ENCODE data around the gene CNTNAP3. TPM values are rescaled to one million over a fixed set of nuclear protein-coding genes. Genes with fewer than 3 reads are reported as not detected.
"Not testable (repeated sequence)": the region's sequence is repeated elsewhere in the genome, so short reads cannot be mapped to it uniquely, and the experiment has no call there.

CNTNAP3 gene
- total and polyA plus RNA-seq, 2 of the 8 experiments (the other 6 are each of a cell fraction or from before 2014, with no cell fraction given), result 2.8 to 9.0 TPM

DNA sequence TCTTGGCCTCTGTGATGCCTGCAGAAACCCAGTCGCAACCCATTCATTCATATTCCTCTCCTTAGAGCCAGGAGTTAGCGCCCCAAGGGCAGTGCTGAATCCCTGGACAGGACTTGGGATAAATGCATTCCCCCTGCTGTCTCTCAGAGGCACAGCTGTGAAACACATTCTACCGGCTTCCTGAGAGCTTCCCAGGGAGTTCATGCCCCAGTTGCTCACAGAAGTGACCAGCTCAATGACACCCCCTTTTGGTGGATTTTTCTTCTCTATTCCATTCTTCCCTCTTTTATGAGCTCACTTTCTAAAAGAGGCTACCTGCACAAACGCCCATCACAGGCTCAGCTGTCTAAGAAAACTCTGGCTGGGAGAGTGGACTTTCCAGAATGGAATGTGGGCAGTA is 8.0 kb downstream of the CNTNAP3 start:
- H3K14ac ChIP-seq (ENCODE audit: insufficient read length); H3K27ac ChIP-seq (ENCODE audit: low read depth, low read length); H3K4me2 ChIP-seq (ENCODE audit: insufficient read depth in 1 of 2, low read depth in 2 of 2, low read length in 2 of 2); H3K9ac ChIP-seq (replicated peaks in 1 of 4; ENCODE audit: extremely low read depth in 1 of 4, low read depth in 3 of 4, low read length in 3 of 4); H3K9me3 ChIP-seq (ENCODE audit: insufficient read depth in 2 of 2, low read depth in 1 of 2, low read length in 1 of 2); H3K36me3 ChIP-seq (ENCODE audit: control insufficient read depth in 2 of 4, insufficient read depth in 4 of 4, low read length in 3 of 4); H3K18ac ChIP-seq (ENCODE audit: extremely low read depth, low read length); H3K4ac ChIP-seq (replicated peaks; ENCODE audit: insufficient read length, low read depth, low read length); H4K8ac ChIP-seq (ENCODE audit: extremely low read depth, insufficient read depth, low read length); H3K23me2 ChIP-seq (ENCODE audit: low read depth, low read length); H4K91ac ChIP-seq (replicated peaks; ENCODE audit: insufficient read length, low read length); H4K20me1 ChIP-seq (replicated peaks in 1 of 2; ENCODE audit: control insufficient read depth in 1 of 2, insufficient read depth in 2 of 2, low read length in 2 of 2); H2BK20ac ChIP-seq (ENCODE audit: low read length); H3K23ac ChIP-seq (ENCODE audit: insufficient read length); CTCF ChIA-PET (ENCODE audit: partially characterized antibody); H4K5ac ChIP-seq (ENCODE audit: insufficient read length, low read depth, low read length); FAIRE-seq; H3K27me3 ChIP-seq (replicated peaks in 1 of 4; ENCODE audit: control insufficient read depth in 3 of 4, extremely low read depth in 1 of 4, insufficient read depth in 3 of 4, low read length in 3 of 4); H2AFZ ChIP-seq (ENCODE audit: low read length); H3K79me1 ChIP-seq (ENCODE audit: low read depth, low read length); H3K4me3 ChIP-seq (ENCODE audit: extremely low read depth in 1 of 4, insufficient read depth in 2 of 4, low read depth in 3 of 4, low read length in 4 of 4); H2BK5ac ChIP-seq (ENCODE audit: low read depth, low read length); H3K56ac ChIP-seq (replicated peaks; ENCODE audit: insufficient read length, low read depth, low read length); H3K4me1 ChIP-seq (replicated peaks in 1 of 4; ENCODE audit: control insufficient read depth in 3 of 4, insufficient read depth in 4 of 4, low read length in 3 of 4); H2BK12ac ChIP-seq (ENCODE audit: low read depth, low read length); H2AK5ac ChIP-seq (ENCODE audit: low read depth, low read length); H2BK15ac ChIP-seq (ENCODE audit: low read length); POLR2A ChIA-PET (ENCODE audit: partially characterized antibody); H2BK120ac ChIP-seq (replicated peaks; ENCODE audit: low read depth, low read length); H3K79me2 ChIP-seq (ENCODE audit: control insufficient read depth in 1 of 2, insufficient read depth in 2 of 2, low read length in 2 of 2): not testable (repeated sequence)
- DNase-seq (ENCODE audit: low read depth in 1 of 2, low spot score in 2 of 2), result peak in 1 of 2 experiments; percentile 3
- WGBS, 2 experiments (ENCODE audit: extremely low coverage in 1 of 2, insufficient coverage in 1 of 2, insufficient read length in 1 of 2, insufficient replicate concordance in 2 of 2, low coverage in 1 of 2, low lambda C conversion rate in 2 of 2, missing lambda C conversion rate in 1 of 2), result no CpG with 5 or more reads among the region's 4 CpGs

DNA sequence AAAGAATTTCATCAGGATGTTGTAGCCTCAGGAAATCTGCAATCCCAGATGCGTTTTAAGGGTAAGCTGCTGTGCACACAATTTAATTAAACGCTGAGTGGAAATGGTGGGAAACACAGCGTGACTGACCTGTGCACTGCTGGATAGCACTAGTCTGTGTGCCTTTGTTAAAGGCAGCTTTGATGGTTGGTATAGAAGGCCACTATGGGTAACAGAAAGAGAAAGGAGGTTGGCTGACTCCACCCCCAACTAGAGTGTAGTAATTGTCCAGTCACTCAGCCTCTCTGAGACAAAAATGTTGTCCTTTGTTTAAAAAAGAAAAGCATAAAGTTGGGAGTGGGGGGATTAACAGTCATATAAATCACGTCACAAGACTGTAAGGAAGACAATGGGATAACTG is 45.5 kb downstream of the CNTNAP3 start:
- CTCF ChIA-PET (ENCODE audit: partially characterized antibody); H3K4me1 ChIP-seq (replicated peaks in 1 of 4; ENCODE audit: control insufficient read depth in 3 of 4, insufficient read depth in 4 of 4, low read length in 3 of 4); H2BK120ac ChIP-seq (replicated peaks; ENCODE audit: low read depth, low read length); H3K4ac ChIP-seq (replicated peaks; ENCODE audit: insufficient read length, low read depth, low read length); H3K9me3 ChIP-seq (ENCODE audit: insufficient read depth in 2 of 2, low read depth in 1 of 2, low read length in 1 of 2); H3K4me2 ChIP-seq (ENCODE audit: insufficient read depth in 1 of 2, low read depth in 2 of 2, low read length in 2 of 2); H4K20me1 ChIP-seq (replicated peaks in 1 of 2; ENCODE audit: control insufficient read depth in 1 of 2, insufficient read depth in 2 of 2, low read length in 2 of 2); H3K23ac ChIP-seq (ENCODE audit: insufficient read length); H3K18ac ChIP-seq (ENCODE audit: extremely low read depth, low read length); H4K8ac ChIP-seq (ENCODE audit: extremely low read depth, insufficient read depth, low read length); FAIRE-seq; H3K9ac ChIP-seq (replicated peaks in 1 of 4; ENCODE audit: extremely low read depth in 1 of 4, low read depth in 3 of 4, low read length in 3 of 4); H4K5ac ChIP-seq (ENCODE audit: insufficient read length, low read depth, low read length); H3K4me3 ChIP-seq (ENCODE audit: extremely low read depth in 1 of 4, insufficient read depth in 2 of 4, low read depth in 3 of 4, low read length in 4 of 4); H3K14ac ChIP-seq (ENCODE audit: insufficient read length); H2AK5ac ChIP-seq (ENCODE audit: low read depth, low read length); H3K36me3 ChIP-seq (ENCODE audit: control insufficient read depth in 2 of 4, insufficient read depth in 4 of 4, low read length in 3 of 4); H3K23me2 ChIP-seq (ENCODE audit: low read depth, low read length); H2BK5ac ChIP-seq (ENCODE audit: low read depth, low read length); H3K79me2 ChIP-seq (ENCODE audit: control insufficient read depth in 1 of 2, insufficient read depth in 2 of 2, low read length in 2 of 2); H2BK15ac ChIP-seq (ENCODE audit: low read length); H2BK12ac ChIP-seq (ENCODE audit: low read depth, low read length); DNase-seq (ENCODE audit: low read depth in 1 of 2, low spot score in 2 of 2); POLR2A ChIA-PET (ENCODE audit: partially characterized antibody); H3K27ac ChIP-seq (ENCODE audit: low read depth, low read length); H3K56ac ChIP-seq (replicated peaks; ENCODE audit: insufficient read length, low read depth, low read length); H3K27me3 ChIP-seq (replicated peaks in 1 of 4; ENCODE audit: control insufficient read depth in 3 of 4, extremely low read depth in 1 of 4, insufficient read depth in 3 of 4, low read length in 3 of 4); H4K91ac ChIP-seq (replicated peaks; ENCODE audit: insufficient read length, low read length); H2AFZ ChIP-seq (ENCODE audit: low read length); H2BK20ac ChIP-seq (ENCODE audit: low read length); H3K79me1 ChIP-seq (ENCODE audit: low read depth, low read length): not testable (repeated sequence)
- WGBS, 2 experiments (ENCODE audit: extremely low coverage in 1 of 2, insufficient coverage in 1 of 2, insufficient read length in 1 of 2, insufficient replicate concordance in 2 of 2, low coverage in 1 of 2, low lambda C conversion rate in 2 of 2, missing lambda C conversion rate in 1 of 2), result no CpG with 5 or more reads among the region's 4 CpGs

All from H1 (cell line).